Heart left ventricle (tissue), 13 donors: ENCODE results near the gene FN3K.

Experiments
- POLR2A ChIP-seq, 2 donors: fragments of 450-650 bp; IDR thresholded peaks; one replicate each; pipeline ENCODE4 v1.6.1; 2017; ENCODE audit warnings: antibody characterized with exemption in 2 of 2, mild to moderate bottlenecking in 2 of 2, moderate library complexity in 2 of 2
- TF ChIP-seq, protein P1 (sequence below), 12 donors: fragments of 200-600 bp; sonication (generic) in 4 of 12; IDR thresholded peaks; one replicate each; pipeline versions ENCODE4 v1.5.0 to v1.8.0; 2018 to 2022; ENCODE audit warnings: antibody characterized with exemption in 12 of 12, mild to moderate bottlenecking in 5 of 12
- donor health status: ischemic (EF 13 %, LVEDD 7.1; RV severe dilation, severe dysfunction).
- donor health status: DM: no; HTN: yes; CAD: no.
- donor health status: DM: no; HTN: no; CAD: no.
- donor health status: ischemic (EF 25% LVEDD 6.9; RV normal size, moderate dysfunction).
- donor health status: ischemic (EF 25% LVEDD 5.7; RV mildly dilated, moderate dysfunction).
- donor health status: ischemic (EF 35%, LVEDD 5.7; RV mildly dilated, moderate dysfunction).
- donor health status: nonischemic (EF 11% LVEDD 7.7; RV severe dilation, severe dysfunction).
- donor health status: DM: yes; HTN: yes; CAD: no.
- donor health status: PGD.
- donor health status: ischemic (EF 29% LVEDD 5.4; RV normal size, mild dysfunction).
- donor health status: nonischemic (EF 23%, LVEDD 6.1; RV moderate dilation, normal function).

DNA sequence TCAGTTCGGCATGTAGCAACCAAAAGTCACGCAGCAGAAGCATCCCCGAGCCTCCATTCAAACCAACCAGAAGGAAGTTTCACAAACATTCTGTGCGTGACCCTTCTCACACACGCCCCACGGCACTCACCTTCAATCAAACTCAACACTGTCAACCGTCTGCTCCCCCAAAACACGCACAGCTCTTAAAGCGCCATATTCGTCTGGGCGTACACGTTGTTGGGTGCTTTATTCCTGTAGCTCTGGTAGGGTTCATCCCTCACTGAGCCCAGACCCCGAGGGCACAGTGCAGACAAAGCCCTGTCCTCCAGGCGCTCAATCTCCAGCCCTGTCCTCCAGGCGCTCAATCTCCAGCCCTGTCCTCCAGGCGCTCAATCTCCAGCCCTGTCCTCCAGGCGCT is 39.2 kb upstream of the FN3K start:
- TF ChIP-seq POLR2A (IDR thresholded peaks at IDR 0.05), result no peak
- TF ChIP-seq, protein P1, sequence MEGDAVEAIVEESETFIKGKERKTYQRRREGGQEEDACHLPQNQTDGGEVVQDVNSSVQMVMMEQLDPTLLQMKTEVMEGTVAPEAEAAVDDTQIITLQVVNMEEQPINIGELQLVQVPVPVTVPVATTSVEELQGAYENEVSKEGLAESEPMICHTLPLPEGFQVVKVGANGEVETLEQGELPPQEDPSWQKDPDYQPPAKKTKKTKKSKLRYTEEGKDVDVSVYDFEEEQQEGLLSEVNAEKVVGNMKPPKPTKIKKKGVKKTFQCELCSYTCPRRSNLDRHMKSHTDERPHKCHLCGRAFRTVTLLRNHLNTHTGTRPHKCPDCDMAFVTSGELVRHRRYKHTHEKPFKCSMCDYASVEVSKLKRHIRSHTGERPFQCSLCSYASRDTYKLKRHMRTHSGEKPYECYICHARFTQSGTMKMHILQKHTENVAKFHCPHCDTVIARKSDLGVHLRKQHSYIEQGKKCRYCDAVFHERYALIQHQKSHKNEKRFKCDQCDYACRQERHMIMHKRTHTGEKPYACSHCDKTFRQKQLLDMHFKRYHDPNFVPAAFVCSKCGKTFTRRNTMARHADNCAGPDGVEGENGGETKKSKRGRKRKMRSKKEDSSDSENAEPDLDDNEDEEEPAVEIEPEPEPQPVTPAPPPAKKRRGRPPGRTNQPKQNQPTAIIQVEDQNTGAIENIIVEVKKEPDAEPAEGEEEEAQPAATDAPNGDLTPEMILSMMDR (IDR thresholded peaks at IDR 0.05), result no peak
